WTC11 (cell line): ENCODE data around the gene IFI44L.

Source experiments
- ERG ChIP-seq: fragments of 250-450 bp; sonication (Bioruptor Pico); IDR thresholded peaks from 2 replicates; pipeline ENCODE4 v1.8.0; 2021; ENCODE audit warnings: mild to moderate bottlenecking
- ESRRA ChIP-seq: sonication (generic); formaldehyde crosslinking; IDR thresholded peaks from 2 replicates; pipeline ENCODE4 v1.8.1; 2022; ENCODE audit warnings: mild to moderate bottlenecking, missing genetic modification reagents, borderline replicate concordance
- SP1 ChIP-seq: sonication (generic); formaldehyde crosslinking; conservative IDR thresholded peaks from 2 replicates; pipeline ENCODE4 v1.8.1; 2022; ENCODE audit warnings: missing genetic modification reagents
- TF ChIP-seq, protein P1 (sequence below): sonication (generic); formaldehyde crosslinking; conservative IDR thresholded peaks from 2 replicates; pipeline ENCODE4 v1.8.1; 2023; ENCODE audit warnings: mild to moderate bottlenecking, low read depth, missing genetic modification reagents, moderate library complexity
- TF ChIP-seq, protein P2 (sequence below): fragments of 200-600 bp; IDR thresholded peaks from 2 replicates; pipeline ENCODE4 v1.8.0; 2022; ENCODE audit warnings: antibody characterized with exemption

- TF ChIP-seq ERG (CRISPR knock-in tag) (no peak), SP1 (no peak), ESRRA (CRISPR knock-in tag) (no peak)
- TF ChIP-seq, protein P1, sequence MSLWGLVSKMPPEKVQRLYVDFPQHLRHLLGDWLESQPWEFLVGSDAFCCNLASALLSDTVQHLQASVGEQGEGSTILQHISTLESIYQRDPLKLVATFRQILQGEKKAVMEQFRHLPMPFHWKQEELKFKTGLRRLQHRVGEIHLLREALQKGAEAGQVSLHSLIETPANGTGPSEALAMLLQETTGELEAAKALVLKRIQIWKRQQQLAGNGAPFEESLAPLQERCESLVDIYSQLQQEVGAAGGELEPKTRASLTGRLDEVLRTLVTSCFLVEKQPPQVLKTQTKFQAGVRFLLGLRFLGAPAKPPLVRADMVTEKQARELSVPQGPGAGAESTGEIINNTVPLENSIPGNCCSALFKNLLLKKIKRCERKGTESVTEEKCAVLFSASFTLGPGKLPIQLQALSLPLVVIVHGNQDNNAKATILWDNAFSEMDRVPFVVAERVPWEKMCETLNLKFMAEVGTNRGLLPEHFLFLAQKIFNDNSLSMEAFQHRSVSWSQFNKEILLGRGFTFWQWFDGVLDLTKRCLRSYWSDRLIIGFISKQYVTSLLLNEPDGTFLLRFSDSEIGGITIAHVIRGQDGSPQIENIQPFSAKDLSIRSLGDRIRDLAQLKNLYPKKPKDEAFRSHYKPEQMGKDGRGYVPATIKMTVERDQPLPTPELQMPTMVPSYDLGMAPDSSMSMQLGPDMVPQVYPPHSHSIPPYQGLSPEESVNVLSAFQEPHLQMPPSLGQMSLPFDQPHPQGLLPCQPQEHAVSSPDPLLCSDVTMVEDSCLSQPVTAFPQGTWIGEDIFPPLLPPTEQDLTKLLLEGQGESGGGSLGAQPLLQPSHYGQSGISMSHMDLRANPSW (CRISPR knock-in tag) = no peak
- TF ChIP-seq, protein P2, sequence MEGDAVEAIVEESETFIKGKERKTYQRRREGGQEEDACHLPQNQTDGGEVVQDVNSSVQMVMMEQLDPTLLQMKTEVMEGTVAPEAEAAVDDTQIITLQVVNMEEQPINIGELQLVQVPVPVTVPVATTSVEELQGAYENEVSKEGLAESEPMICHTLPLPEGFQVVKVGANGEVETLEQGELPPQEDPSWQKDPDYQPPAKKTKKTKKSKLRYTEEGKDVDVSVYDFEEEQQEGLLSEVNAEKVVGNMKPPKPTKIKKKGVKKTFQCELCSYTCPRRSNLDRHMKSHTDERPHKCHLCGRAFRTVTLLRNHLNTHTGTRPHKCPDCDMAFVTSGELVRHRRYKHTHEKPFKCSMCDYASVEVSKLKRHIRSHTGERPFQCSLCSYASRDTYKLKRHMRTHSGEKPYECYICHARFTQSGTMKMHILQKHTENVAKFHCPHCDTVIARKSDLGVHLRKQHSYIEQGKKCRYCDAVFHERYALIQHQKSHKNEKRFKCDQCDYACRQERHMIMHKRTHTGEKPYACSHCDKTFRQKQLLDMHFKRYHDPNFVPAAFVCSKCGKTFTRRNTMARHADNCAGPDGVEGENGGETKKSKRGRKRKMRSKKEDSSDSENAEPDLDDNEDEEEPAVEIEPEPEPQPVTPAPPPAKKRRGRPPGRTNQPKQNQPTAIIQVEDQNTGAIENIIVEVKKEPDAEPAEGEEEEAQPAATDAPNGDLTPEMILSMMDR = no peak
Measured at GRCh38 chr1:78663923-78664322, 43.7 kb downstream of the IFI44L start.
